Measurements from ENCODE around the gene PCGF2.

PCGF2 gene

GRCh38 chr17:38709864-38710603 is 38.1 kb downstream of the PCGF2 start:
- no peak for TF ChIP-seq CTCF (IDR thresholded peaks at IDR 0.05; ENCODE audit: low read depth, low read length)
- DNase-seq (ENCODE audit: extremely low read depth, low read depth), result no peak

DNA sequence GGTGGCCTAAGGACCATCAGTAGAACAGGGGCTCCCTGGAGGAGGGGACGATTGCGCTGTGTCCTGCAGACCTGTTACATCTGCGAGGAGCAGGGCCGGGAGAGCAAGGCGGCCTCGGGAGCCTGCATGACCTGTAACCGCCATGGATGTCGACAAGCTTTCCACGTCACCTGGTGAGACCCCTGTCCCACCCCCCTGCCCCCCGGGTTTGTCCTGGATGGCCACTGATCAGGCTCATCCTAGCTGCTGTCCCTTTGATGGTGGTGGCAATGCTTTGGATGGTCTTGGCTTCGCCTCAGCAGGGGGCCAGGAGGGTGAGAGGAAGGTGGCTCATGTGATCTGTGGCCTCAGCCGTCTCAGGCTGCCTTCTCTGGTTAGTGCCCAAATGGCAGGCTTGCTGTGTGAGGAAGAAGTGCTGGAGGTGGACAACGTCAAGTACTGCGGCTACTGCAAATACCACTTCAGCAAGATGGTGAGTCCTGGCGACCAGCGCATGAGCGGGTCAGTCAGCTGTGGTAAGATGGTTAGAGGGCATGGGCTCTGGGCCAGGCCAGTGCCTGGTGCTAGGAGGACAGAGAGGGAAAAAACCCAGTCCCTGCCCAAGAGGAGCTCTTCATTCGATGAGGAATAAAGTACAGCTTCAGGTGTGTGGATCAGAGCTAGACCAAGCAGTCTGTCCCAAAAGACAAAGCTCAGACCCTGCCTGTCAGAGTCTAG is 38.9 kb downstream of the PCGF2 start:
- TF ChIP-seq CTCF (IDR thresholded peaks at IDR 0.05; ENCODE audit: low read depth, low read length), result no peak
- no peak for DNase-seq (ENCODE audit: extremely low read depth, low read depth)

DNA sequence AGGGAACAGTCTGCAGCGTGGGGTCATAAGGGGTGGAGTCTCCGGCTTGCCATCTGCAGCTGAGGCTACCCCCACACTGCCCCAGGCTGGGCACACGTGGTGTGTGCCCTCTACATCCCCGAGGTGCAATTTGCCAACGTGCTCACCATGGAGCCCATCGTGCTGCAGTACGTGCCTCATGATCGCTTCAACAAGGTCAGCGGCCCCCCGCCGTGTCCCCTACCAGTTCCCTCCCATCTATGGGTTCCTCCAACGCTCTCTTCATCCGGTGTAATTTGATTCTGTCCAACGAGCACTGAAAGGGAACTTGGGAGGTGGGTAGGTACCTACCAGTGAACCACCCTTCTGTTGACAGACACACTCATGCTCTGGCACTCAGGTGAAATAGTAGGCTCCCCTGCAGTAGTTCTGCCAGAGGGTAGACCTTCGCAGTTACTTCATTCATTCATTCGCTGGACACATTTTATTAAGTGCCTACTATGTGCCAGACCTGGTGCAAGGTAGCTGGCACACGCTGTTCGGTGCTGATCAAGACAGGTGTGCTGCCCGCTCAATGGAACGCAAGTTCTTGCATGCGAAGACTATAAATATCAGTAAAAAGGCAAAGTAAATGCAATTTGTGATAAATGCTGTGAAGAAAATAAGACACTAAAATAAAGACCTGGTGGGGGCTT is 40.3 kb downstream of the PCGF2 start:
- no peak for TF ChIP-seq CTCF (IDR thresholded peaks at IDR 0.05; ENCODE audit: low read depth, low read length)
- DNase-seq (ENCODE audit: extremely low read depth, low read depth), result no peak

GRCh38 chr17:38706505-38707216 is 41.5 kb downstream of the PCGF2 start:
- TF ChIP-seq CTCF (IDR thresholded peaks at IDR 0.05; ENCODE audit: low read depth, low read length), result no peak
- DNase-seq (ENCODE audit: extremely low read depth, low read depth), result no peak

DNA sequence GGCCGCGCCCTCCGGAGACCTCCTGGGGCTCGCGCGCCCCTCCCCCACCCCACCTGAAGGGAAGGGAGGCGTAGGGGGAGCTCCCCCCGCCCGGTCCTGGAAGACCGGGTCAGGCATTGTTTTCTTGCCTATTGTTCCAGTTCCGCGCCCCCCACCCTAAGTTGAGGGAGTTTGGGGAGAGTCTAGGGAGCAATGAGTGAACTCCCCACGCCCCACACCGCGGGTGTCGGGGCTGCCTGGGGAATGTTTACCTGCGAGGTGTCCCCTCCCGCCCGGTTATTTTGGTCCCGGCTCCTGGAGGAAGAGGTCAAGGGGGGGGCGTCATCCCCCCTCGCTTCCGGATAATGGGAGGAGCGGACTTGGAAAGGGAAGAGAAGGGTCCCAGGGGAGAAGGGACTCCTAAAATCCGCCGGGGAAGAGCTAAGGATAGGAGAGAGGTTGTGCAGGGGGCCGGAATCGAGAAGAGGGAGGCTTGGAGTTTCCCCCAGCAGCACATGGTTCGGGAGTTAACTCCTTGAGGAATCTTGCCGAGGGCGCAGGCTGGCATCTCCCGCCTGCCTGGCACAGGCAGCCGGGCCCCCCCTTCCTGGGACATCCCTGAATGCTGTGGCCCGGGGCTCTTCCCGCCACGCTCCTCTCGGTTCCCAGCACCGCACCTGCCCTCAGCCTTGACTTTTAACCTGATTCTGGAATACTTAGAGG is 42.2 kb downstream of the PCGF2 start:
- no peak for TF ChIP-seq CTCF (IDR thresholded peaks at IDR 0.05; ENCODE audit: low read depth, low read length)
- no peak for DNase-seq (ENCODE audit: extremely low read depth, low read depth)

GRCh38 chr17:38705523-38705802 is 42.7 kb downstream of the PCGF2 start:
- TF ChIP-seq CTCF (IDR thresholded peaks at IDR 0.05; ENCODE audit: low read depth, low read length), result no peak
- DNase-seq (ENCODE audit: extremely low read depth, low read depth), result no peak

All from AG09319 (cell line).